Natural killer cell (primary cell): Measurements from ENCODE around the gene TMCO4. TPM values are rescaled to one million over a fixed set of nuclear protein-coding genes. Genes with fewer than 3 reads are reported as not detected.

Experiments used
- ATAC-seq, 3 donors: fragments of 150-1000 bp in 2 of 3; fragments of 200-7000 bp in 1 of 3; cut with Tn5 transposase; 1 replicate in 1 of 3; 2 replicates in 2 of 3; pipeline ENCODE4 v1.10.0; 2021; ENCODE audit warnings: mild to moderate bottlenecking in 2 of 3, moderate library complexity in 2 of 3
- DNase-seq, 2 donors: peaks; one replicate each; pipeline versions ENCODE4 v3.0.0 to v3.0.0-alpha.2; 2013 to 2021; ENCODE audit warnings: mixed read lengths in 1 of 2
- H3K27ac ChIP-seq: one replicate; pipeline ENCODE4 v1.5.1; 2013; ENCODE audit warnings: mild to moderate bottlenecking, low read length
- H3K27me3 ChIP-seq: one replicate; pipeline ENCODE4 v1.6.1; 2013; ENCODE audit warnings: low read length; ENCODE audit not compliant: control insufficient read depth, insufficient read depth
- H3K36me3 ChIP-seq: one replicate; pipeline ENCODE4 v1.6.1; 2013; ENCODE audit warnings: low read length; ENCODE audit not compliant: control insufficient read depth, insufficient read depth
- H3K4me1 ChIP-seq: one replicate; pipeline ENCODE4 v1.6.1; 2013; ENCODE audit warnings: low read length; ENCODE audit not compliant: control insufficient read depth, insufficient read depth
- H3K4me3 ChIP-seq: one replicate; pipeline ENCODE4 v1.5.1; 2013; ENCODE audit warnings: low read length
- H3K9me3 ChIP-seq: one replicate; pipeline ENCODE4 v1.6.1; 2013; ENCODE audit warnings: low read length; ENCODE audit not compliant: control insufficient read depth, insufficient read depth
- H3K27ac Mint-ChIP-seq, 2 donors: one replicate each; pipeline ENCODE4 v1.8.0; 2022; ENCODE audit warnings: mild to moderate bottlenecking in 2 of 2, mixed read lengths in 2 of 2, moderate library complexity in 1 of 2
- H3K27me3 Mint-ChIP-seq, 2 donors: one replicate each; pipeline ENCODE4 v1.8.0; 2022; ENCODE audit warnings: low read depth in 2 of 2, mixed read lengths in 2 of 2
- H3K36me3 Mint-ChIP-seq: one replicate; pipeline ENCODE4 v1.8.0; 2022; ENCODE audit warnings: mixed read lengths
- H3K4me1 Mint-ChIP-seq, 2 donors: one replicate each; pipeline ENCODE4 v1.8.0; 2022; ENCODE audit warnings: mixed read lengths in 2 of 2
- H3K4me3 Mint-ChIP-seq: one replicate; pipeline ENCODE4 v1.8.0; 2022; ENCODE audit warnings: mild to moderate bottlenecking, moderate library complexity, mixed read lengths
- H3K9me3 Mint-ChIP-seq, 2 donors: one replicate each; pipeline ENCODE4 v1.8.0; 2022; ENCODE audit warnings: mixed read lengths in 2 of 2
- WGBS: methylation state at CpG from one replicate; pipeline ENCODE4 v1.1.7; 2013; ENCODE audit warnings: missing lambda C conversion rate; ENCODE audit not compliant: insufficient coverage; 5-methylcytosine and 5-hydroxymethylcytosine counted together
- intact Hi-C: fragments of 100-400 bp; cut with micrococcal nuclease; formaldehyde crosslinking; loops from one replicate; pipeline ENCODE4 v1.14.2; 2022
- total RNA-seq, 4 donors: library from RNA; stranded (reverse); fragments of 120-200 nt in 1 of 4; gene quantifications; one replicate each; pipeline versions ENCODE4 v1.2.3 to v1.2.4, GENCODE V29; 2013 to 2022
- TF ChIP-seq, protein P1 (sequence below): fragments of 200-600 bp; IDR thresholded peaks from one replicate; pipeline ENCODE4 v1.8.0; 2022; ENCODE audit warnings: antibody characterized with exemption

Gene TMCO4
- total RNA-seq, 3 donors from 2014 or later (not counting 1 experiment from before 2014, with no cell fraction given): 14.2 to 21.5 (median 18.3) TPM

DNA sequence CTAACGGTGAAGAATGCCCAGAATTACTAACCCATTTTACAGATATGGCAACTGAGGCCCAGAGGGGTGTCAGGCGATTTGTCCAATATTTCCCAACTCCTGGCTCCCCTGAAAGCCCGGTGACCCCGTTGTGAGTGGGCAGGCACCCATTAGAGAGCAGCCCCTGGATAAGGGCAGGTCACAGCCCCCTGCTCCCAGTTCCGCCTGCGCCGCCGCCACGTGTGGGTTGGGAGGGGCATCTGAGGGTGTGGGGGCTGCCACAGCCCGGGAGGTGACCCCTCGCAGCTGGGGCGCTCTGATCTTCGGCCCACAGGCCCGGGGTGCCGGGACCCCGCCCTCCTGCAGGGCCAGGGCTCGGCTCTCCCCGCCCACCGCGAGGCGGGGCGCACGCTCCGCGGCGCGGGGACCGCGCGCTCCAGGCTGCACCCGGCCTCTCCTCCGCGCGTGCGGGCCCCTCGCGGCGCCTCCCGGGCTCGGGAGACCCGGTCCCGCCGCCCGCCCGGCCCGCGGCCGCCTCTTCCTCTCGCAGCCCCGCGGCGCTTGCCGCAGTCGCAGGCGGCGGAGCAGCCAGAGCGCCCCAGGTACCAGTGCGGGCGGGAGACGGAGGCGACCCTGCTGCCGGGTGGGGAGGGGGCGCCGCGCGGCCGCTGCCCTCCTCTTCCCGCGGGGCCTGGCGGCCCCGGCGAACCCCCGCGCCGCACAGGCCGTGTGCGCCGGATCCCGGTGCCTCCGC lies 135.1 kb downstream of the TMCO4 start, which contains the start of gene HTR6:
HTR6 (plus strand) TSS at position 423 of the 733 bp plus-strand sequence. CDS start 879 bp downstream, outside the sequence.
- no peaks in the 10 kb centered on the region for H3K9me3 Mint-ChIP-seq
- TF ChIP-seq, protein P1, sequence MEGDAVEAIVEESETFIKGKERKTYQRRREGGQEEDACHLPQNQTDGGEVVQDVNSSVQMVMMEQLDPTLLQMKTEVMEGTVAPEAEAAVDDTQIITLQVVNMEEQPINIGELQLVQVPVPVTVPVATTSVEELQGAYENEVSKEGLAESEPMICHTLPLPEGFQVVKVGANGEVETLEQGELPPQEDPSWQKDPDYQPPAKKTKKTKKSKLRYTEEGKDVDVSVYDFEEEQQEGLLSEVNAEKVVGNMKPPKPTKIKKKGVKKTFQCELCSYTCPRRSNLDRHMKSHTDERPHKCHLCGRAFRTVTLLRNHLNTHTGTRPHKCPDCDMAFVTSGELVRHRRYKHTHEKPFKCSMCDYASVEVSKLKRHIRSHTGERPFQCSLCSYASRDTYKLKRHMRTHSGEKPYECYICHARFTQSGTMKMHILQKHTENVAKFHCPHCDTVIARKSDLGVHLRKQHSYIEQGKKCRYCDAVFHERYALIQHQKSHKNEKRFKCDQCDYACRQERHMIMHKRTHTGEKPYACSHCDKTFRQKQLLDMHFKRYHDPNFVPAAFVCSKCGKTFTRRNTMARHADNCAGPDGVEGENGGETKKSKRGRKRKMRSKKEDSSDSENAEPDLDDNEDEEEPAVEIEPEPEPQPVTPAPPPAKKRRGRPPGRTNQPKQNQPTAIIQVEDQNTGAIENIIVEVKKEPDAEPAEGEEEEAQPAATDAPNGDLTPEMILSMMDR: no peak
- Histone ChIP-seq H3K27ac (no peak within 1 kb of the TSS), H3K36me3 (no peaks in the 10 kb centered on the region), H3K4me3 (no peak within 1 kb of the TSS), H3K9me3 (no peaks in the 10 kb centered on the region), H3K27me3 (peaks cover 9% of the 10 kb centered on the region), H3K4me1 (peaks cover 16% of the 10 kb centered on the region)
- no peaks in the 10 kb centered on the region for H3K36me3 Mint-ChIP-seq
- intact Hi-C loops: no loop called here
- H3K27me3 Mint-ChIP-seq: peaks cover 25 to 41% of the 10 kb centered on the region in 2 donors
- 3% methylated on average over 80 of the region's 80 CpGs for whole genome bisulfite sequencing
- H3K4me1 Mint-ChIP-seq: peaks cover 5 to 24% of the 10 kb centered on the region in 2 donors
- DNase-seq (peak in 1 of 2 donors; percentile 67), ATAC-seq (peak in 1 of 3 donors; percentile 36)
- no peak within 1 kb of the TSS for H3K27ac Mint-ChIP-seq
- H3K4me3 Mint-ChIP-seq: peak within 1 kb of the TSS; percentile 68

DNA sequence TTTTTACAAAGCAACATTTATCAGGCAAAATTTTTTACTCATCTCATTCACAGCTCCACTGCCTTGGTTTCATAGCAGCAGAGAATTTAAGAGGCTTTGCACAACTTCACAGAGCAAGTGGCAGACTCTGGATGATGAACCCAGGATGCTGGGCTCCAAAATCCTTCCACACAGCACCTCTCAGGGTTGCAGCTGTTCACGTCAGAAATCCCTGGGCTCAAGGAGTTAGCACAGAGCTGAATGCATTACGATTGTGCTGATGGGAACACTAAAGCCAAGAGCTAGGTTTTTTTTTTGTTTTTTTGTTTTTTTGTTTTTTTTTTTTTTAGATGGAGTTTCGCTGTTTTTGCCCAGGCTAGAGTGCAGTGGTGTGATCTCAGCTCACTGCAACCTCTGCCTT lies 137.4 kb downstream of the TMCO4 start:
- TF ChIP-seq, protein P1: no peak
- peaks cover 9% of the 10 kb centered on the region for H3K27me3 ChIP-seq
- peaks cover 18% of the 10 kb centered on the region for H3K4me1 ChIP-seq
- no peaks in the 10 kb centered on the region for H3K36me3 Mint-ChIP-seq
- WGBS: 86% methylated on average over 3 of the region's 3 CpGs
- no peak overlapping the region for H3K27ac ChIP-seq
- no peaks in the 10 kb centered on the region for H3K36me3 ChIP-seq
- no peak overlapping the region for H3K4me3 Mint-ChIP-seq
- no peak for ATAC-seq
- no peaks in the 10 kb centered on the region for H3K9me3 Mint-ChIP-seq
- peaks cover 18 to 34% of the 10 kb centered on the region in 2 donors for H3K27me3 Mint-ChIP-seq
- intact Hi-C loops: no loop called here
- H3K4me1 Mint-ChIP-seq: peaks cover 5 to 27% of the 10 kb centered on the region in 2 donors
- no peak for DNase-seq
- no peaks in the 10 kb centered on the region for H3K9me3 ChIP-seq
- H3K4me3 ChIP-seq: no peak overlapping the region
- H3K27ac Mint-ChIP-seq: no peak overlapping the region

DNA sequence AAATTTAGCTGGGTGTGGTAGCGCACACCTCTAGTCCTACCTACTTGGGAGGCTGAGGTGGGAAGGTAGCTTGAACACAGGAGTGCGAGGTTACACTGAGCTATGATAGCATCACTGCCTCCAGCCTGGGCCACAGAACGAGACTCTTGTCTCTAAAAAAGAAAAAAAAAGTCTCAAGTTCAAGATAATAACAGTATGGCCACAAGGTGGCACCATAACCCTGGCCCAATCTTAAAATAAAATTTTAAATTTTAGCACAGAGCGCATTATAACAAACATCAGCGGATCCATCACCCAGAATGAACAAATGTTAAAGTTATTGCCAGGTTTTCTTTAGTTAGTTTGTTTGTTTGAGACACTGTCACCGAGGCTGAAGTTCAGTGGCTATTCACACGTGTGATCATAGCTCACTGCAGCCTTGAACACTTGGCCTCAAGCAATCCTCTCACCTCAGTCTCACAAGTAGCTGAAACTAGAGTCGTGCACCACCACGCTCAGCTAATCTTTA lies 137.9 kb downstream of the TMCO4 start:
- Mint-ChIP-seq H3K9me3 (no peaks in the 10 kb centered on the region), H3K36me3 (no peaks in the 10 kb centered on the region), H3K4me1 (peaks cover 5 to 22% of the 10 kb centered on the region in 2 donors), H3K27ac (no peak overlapping the region), H3K27me3 (peaks cover 13 to 29% of the 10 kb centered on the region in 2 donors), H3K4me3 (peak overlapping the region; percentile 31)
- no peaks in the 10 kb centered on the region for H3K36me3 ChIP-seq
- peaks cover 9% of the 10 kb centered on the region for H3K27me3 ChIP-seq
- ATAC-seq: peak in 2 of 3 donors; percentile 35 to 48
- H3K4me3 ChIP-seq: no peak overlapping the region
- no peaks in the 10 kb centered on the region for H3K9me3 ChIP-seq
- intact Hi-C loops: loop anchor here (1.0 kb wide), 2 partner anchors 43 to 150 kb away; no protein-coding TSS in a partner anchor
- TF ChIP-seq, protein P1: peak; percentile 76
- no peak overlapping the region for H3K27ac ChIP-seq
- peak in 1 of 2 donors; percentile 82 for DNase-seq
- H3K4me1 ChIP-seq: peaks cover 18% of the 10 kb centered on the region
- WGBS: 18% methylated on average over 5 of the region's 9 CpGs
